ENCODE data around the gene TRERF1. TPM values are rescaled to one million over a fixed set of nuclear protein-coding genes. Genes with fewer than 3 reads are reported as not detected.

TRERF1 gene
- total and polyA plus RNA-seq, 2 experiments from 2014 or later, result 11.2 to 20.6 TPM

GRCh38 chr6:42229506-42230119, 222.1 kb downstream of the TRERF1 start:
- TF ChIP-seq ZNF462 (CRISPR knock-in tag; IDR thresholded peaks at IDR 0.05), result no peak
- TF ChIP-seq ETS1 (IDR thresholded peaks at IDR 0.05), result no peak
- no peak for TF ChIP-seq STAT1 (IDR thresholded peaks at IDR 0.05; ENCODE audit: unreplicated experiment)
- TF ChIP-seq ZNF114 (CRISPR knock-in tag; IDR thresholded peaks at IDR 0.05), result no peak
- no peak for TF ChIP-seq CREB1 (CRISPR knock-in tag; IDR thresholded peaks at IDR 0.05; ENCODE audit: low read depth)
- TF ChIP-seq EZH2phosphoT487 (IDR thresholded peaks at IDR 0.05; ENCODE audit: unreplicated experiment), result no peak
- no peak for TF ChIP-seq EZH2 (IDR thresholded peaks at IDR 0.05; ENCODE audit: low read depth, unreplicated experiment)
- no peak for TF ChIP-seq JUNB (IDR thresholded peaks at IDR 0.05; ENCODE audit: unreplicated experiment)
- no peak for TF ChIP-seq CTCF (conservative IDR thresholded peaks at IDR 0.05; ENCODE audit: low read depth in 2 of 2)
- no peak for TF ChIP-seq POLR2AphosphoS5 (IDR thresholded peaks at IDR 0.05; ENCODE audit: low read depth)
- no peak for TF ChIP-seq REST (IDR thresholded peaks at IDR 0.05; ENCODE audit: unreplicated experiment)
- TF ChIP-seq ZNF331 (CRISPR knock-in tag; IDR thresholded peaks at IDR 0.05; ENCODE audit: low read depth), result no peak
- Histone ChIP-seq H2AFZ (no peak overlapping the region), H3K4me3 (no peak overlapping the region), H3K9me2 (ENCODE audit: insufficient read depth) (no peaks in the 10 kb centered on the region), H3K79me2 (replicated peaks; ENCODE audit: insufficient read depth) (no peaks in the 10 kb centered on the region), H3K4me2 (no peak overlapping the region), H3K36me3 (ENCODE audit: insufficient read depth) (0 out of 2 replicates have a peak, but pooled peaks cover 5% of the 10 kb centered on the region), H3F3A (replicated peaks; ENCODE audit: low read depth) (peaks cover 10% of the 10 kb centered on the region; the same call in 1 of the 2 replicates), H3K27me3 (ENCODE audit: insufficient read depth) (no peaks in the 10 kb centered on the region), H3K27ac (ENCODE audit: low read depth) (no peak overlapping the region), H4K20me1 (replicated peaks; ENCODE audit: insufficient read depth) (no peaks in the 10 kb centered on the region), H3K4me1 (ENCODE audit: insufficient read depth) (no peaks in the 10 kb centered on the region)
- peaks cover 3% of the 10 kb centered on the region; the same call in 1 of the 3 replicates for H3K4me1 Mint-ChIP-seq
- no peaks in the 10 kb centered on the region for H3K27me3 Mint-ChIP-seq (ENCODE audit: insufficient read depth, low read depth, poor library complexity)
- no peaks in the 10 kb centered on the region for H3K9me3 Mint-ChIP-seq
- no peak for DNase-seq (ENCODE audit: low spot score)
- no peak overlapping the region for H3K4me3 Mint-ChIP-seq
- no peak for ATAC-seq
- no peak overlapping the region for H3K27ac Mint-ChIP-seq
- peaks cover 49% of the 10 kb centered on the region for H3K36me3 Mint-ChIP-seq (ENCODE audit: low read depth)

Data from GM23338 (cell line).